Muscle of leg (tissue), 9 donors: ENCODE measurements around the gene SYCP2L. TPM values are rescaled to one million over a fixed set of nuclear protein-coding genes. Genes with fewer than 3 reads are reported as not detected.

ENCODE experiments used
- polyA plus RNA-seq, 8 donors: library from polyadenylated mRNA; unstranded; fragments of 120-200 nt; gene quantifications; one replicate each; pipeline versions ENCODE4 v1.2.1 to v1.2.3, GENCODE V29; 2013; ENCODE audit warnings: inconsistent platforms in 1 of 8, low replicate concordance in 1 of 8; ENCODE audit not compliant: insufficient read length in 8 of 8, insufficient read depth in 1 of 8
- total RNA-seq: library from RNA; stranded (reverse); fragments of 120-200 nt; gene quantifications from one replicate; pipeline ENCODE4 v1.2.4, GENCODE V29; 2013

SYCP2L gene
- total and polyA plus RNA-seq, 9 donors = 0.59 to 3.5 (median 2.1) TPM

Other genes starting within 250 kb of the SYCP2L start
- gene C6orf52, start 192.4 kb upstream of the SYCP2L start, total RNA-seq = 2.7 TPM
- 1 to 10 TPM in 7 of 8 donors, under 1 TPM in 1; 0.64 to 2.5 (median 1.4) TPM for gene C6orf52, start 192.4 kb upstream of the SYCP2L start, polyA plus RNA-seq
- gene PAK1IP1, start 192.1 kb upstream of the SYCP2L start, total RNA-seq = 19.7 TPM
- 10 to 100 TPM; 14.4 to 21.3 (median 17.5) TPM for gene PAK1IP1, start 192.1 kb upstream of the SYCP2L start, polyA plus RNA-seq
- 97.0 TPM for gene TMEM14C, start 164.0 kb upstream of the SYCP2L start, total RNA-seq
- gene TMEM14C, start 164.0 kb upstream of the SYCP2L start, polyA plus RNA-seq = 100 to 1,000 TPM in 7 of 8 donors, 10 to 100 TPM in 1; 98.8 to 117 (median 106) TPM
- 74.1 TPM for gene TMEM14B, start 139.2 kb upstream of the SYCP2L start, total RNA-seq
- 10 to 100 TPM; 61.4 to 70.3 (median 68.9) TPM for gene TMEM14B, start 139.2 kb upstream of the SYCP2L start, polyA plus RNA-seq
- gene MAK, start 48.5 kb upstream of the SYCP2L start, total RNA-seq = 0.04 TPM
- under 1 TPM; 0.23 to 0.65 (median 0.26) TPM for gene MAK, start 48.5 kb upstream of the SYCP2L start, polyA plus RNA-seq
- not detected for gene GCM2, start 5.0 kb upstream of the SYCP2L start, total RNA-seq
- not detected for gene GCM2, start 5.0 kb upstream of the SYCP2L start, polyA plus RNA-seq
- 1.5 TPM for gene ELOVL2, start 157.3 kb downstream of the SYCP2L start, total RNA-seq
- gene ELOVL2, start 157.3 kb downstream of the SYCP2L start, polyA plus RNA-seq = 1 to 10 TPM; 2.0 to 3.6 (median 2.7) TPM
- 6.6 TPM for gene SMIM13, start 206.8 kb downstream of the SYCP2L start, total RNA-seq
- gene SMIM13, start 206.8 kb downstream of the SYCP2L start, polyA plus RNA-seq = 10 to 100 TPM in 3 of 8 donors, 1 to 10 TPM in 5; 7.0 to 13.5 (median 9.4) TPM
- 0.04 TPM for gene ERVFRD-1, start 224.7 kb downstream of the SYCP2L start, total RNA-seq
- under 1 TPM; 0.04 to 0.39 (median 0.11) TPM for gene ERVFRD-1, start 224.7 kb downstream of the SYCP2L start, polyA plus RNA-seq